Eye (tissue), 1 donor: ENCODE measurements around the gene RBM20.
A peak's percentile ranks its signal among the peaks of the same experiment; 100 is the strongest.
"Not testable (repeated sequence)": the region's sequence is repeated elsewhere in the genome, so short reads cannot be mapped to it uniquely, and the experiment has no call there.

Source experiments
- DNase-seq: peaks from one replicate; pipeline ENCODE4 v3.0.0-alpha.2; 2015

Gene RBM20

DNA sequence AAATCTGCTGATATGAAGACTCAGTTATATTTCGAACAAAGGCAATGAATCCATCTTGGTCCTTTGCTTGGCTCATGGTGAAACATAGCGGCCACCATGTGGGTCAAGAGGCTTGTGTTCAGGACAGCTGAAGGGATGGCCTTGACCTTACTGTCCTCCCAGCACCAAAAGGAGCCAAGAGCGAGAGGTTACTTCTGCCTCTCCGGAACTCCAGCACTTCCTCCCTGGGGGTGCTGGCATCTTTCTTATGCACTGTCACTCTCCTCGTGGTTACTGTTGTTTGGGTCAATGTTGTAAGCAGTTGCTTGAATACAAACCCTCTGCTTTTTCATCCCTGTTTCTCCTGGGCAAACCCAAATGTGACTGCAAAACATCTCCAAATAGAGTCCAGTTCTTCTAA lies 100.6 kb downstream of the RBM20 start:
- no peak for DNase-seq

DNA sequence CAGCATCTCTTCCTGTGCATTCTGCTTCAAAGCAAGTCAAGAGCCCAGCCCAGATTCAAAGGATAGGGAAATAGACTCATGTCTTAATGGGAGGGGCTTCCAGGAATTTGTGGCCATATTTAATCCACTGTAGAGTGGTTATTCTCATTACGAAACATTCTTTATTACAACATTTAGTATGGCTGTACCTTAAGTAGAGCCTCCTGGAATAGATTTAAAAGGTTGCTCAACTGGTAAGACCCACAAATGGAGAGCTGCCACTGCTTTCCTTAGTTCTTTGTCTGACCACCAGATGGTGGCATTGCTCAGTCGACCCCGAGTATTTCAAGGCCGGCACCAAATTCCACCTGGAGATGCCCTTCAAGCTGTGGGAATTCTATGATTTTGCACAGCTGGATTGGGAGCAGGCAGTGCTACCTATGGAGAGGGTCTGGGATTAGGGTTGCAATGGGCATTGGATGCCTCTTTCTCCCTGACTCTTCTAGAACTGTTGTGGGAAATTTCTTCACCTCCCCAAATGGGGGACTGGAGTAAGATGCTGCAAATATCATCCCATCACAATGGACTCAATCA lies 102.2 kb downstream of the RBM20 start:
- peak; percentile 89 for DNase-seq

DNA sequence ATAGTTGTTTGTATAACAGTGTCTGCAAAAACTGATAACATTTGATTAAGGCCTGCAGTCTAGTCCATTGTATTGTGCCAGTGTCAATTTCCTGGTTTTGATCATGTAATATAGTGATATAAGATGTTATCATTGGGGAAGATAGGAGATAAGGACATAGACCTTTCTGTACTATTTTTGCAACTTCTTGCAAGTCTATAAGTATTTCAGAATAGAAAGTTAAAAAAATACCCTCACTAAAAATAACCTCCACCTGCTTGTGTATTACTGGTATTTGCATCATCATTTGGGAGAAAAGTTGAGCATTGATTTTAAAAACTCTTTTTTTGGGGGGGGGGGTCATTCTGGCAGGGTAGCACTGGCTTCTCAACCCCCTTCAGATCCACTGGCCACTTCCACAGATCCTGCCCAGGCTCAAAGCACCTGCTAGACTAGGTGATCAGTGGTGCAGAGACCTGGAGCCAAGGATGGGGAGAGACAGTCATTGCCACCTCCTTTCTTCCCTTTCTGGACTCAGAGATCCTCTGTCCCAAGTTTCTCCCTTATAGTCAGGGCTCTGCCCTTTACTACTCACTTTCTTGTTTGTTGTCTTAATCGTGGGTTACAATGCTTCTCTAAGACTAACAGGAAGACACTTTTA lies 103.0 kb downstream of the RBM20 start:
- no peak for DNase-seq

DNA sequence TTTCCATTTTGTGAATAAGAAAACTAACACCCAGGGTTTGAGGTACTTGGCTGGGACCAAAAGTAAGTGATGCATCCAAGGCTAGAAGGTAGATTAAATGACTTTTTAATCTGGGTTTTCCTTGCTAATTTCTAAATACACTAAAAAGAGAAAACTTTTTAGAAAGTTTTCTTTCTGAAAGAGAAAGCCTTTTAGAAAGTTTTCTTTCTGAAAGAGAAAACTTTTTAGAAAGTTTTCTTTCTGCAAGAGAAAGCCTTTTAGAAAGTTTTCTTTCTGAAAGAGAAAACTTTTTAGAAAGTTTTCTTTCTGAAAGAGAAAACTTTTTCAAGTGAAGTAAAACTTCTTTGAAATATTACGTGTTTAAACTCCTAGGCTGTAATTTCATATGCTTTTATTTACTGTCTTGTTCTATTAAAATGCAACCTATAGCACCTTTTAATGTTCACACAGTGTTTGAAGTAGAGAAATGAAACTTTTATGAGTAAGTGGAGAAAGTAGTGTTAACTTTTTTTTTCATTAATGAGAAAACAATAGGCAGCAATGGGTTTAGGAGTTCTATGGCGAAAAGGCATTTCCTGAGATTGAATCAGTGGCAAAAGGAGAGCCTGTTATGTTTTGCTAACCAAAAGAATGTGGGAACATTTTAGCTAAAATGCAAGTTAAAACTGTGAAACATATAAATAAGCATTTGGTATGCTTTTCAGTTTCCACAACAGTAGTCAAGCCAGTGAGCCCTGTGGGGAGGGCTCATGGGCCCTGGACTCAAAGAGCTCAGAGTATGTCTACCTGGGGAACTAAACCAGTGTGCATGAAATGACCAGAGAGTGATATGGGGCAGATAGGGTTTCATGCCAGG lies 103.7 kb downstream of the RBM20 start:
- DNase-seq, result no peak

DNA sequence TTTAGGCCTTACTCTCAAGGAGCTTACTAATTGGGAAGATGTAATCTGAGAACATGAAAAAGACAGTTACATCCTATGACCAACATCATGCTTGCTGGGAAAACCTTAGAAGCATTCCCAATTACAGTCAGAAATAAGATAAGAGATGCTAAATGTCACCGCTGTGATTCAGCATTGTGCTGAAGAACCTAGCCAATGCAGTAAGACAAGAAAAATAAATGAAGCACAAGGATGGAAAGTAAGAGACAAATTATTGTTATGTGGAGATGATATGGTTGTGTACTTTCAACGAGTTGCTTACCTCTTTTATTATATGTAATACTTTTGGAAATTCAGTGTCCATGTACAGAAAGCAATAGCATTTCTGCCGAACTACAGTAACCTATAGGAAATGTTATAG lies 104.8 kb downstream of the RBM20 start:
- no peak for DNase-seq

DNA sequence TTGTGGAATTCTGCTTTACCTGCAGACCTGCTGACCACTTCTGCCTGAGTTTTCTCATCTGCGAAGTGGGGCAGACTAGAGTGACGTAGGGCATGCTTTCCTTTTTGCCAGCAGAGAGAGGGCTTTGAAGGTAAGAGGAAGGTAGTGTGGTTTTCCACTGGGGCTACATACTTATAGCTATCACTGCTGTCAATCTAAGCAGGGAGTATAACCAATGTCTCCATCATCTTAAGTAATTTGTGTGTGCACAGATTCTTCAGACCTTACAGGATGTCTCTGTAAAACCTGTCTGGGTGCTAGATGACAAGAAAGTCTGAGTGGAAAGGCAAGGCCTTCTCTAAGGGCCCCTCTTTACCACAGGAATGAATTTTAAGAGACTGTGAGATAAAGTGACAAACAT lies 106.8 kb downstream of the RBM20 start:
- no peak for DNase-seq

DNA sequence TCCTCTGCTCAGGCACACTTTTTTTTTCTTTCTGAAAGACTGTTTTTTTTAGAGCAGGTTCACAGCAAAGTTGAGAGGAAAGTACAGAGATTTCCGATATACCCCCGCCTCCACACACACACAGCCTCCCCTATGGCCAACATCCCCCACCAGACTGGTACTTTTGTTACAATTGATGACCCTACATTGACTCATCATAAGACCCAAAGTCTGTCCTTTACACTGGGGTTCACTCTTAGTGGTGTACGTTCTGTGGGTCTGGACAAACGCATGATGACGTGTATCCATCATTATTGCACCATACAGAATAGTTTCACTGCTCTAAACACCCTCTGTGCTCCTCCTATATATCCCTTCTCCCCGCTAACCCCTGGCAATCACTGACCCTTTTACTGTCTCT lies 107.7 kb downstream of the RBM20 start:
- DNase-seq, result no peak

DNA sequence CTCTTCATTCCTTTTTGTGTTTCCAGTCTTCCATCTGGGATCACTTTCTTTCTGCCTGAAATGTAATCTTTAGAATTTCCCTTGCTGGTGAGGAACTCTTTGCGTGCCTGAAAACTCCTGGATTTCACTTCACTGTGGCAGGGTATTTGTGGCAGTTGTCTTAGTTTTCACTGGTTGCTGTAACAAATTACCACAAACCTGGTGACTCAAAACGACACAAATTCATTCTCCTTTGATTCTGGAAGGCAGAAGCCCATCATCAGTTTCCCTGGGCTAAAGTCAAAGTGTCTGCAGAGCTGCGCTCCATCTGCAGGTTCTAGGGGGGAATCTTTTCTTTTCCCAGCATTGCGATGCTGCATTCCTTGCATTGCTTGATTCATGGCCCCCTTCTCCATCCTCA lies 109.3 kb downstream of the RBM20 start:
- no peak for DNase-seq

DNA sequence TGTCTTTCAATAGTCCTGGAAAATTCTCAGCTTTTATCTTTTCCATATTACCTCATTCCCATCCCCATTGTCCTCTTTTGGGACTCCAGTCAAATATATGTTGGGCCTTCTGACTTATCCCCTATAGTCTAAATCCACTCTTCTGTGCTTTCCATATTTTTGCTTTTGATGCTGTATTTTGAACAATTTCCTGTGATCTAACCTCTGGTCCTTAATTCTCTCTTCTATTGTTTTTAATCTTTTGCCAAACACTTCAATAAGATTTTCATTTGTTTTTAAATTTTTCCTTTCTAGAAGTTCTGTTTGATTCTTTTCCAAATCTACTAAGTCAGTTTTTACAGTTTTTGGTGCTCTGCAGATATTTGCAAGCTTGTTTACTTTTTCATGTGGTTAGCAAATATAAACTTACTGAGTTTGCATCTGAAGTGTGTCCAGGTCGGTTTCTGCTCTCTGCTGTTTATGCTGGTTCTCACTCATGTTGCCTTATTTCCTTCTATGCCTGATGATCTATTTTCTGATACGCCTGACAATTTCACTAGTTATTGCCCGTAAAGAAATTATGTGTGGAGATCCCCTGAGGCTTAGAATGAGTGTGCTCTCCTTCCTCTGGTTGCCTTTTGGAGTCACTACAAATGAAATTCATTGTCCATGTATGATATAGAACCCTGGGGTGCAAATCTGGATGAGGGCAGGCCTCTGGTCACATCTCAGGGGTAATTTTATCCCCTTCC lies 110.4 kb downstream of the RBM20 start:
- no peak for DNase-seq

DNA sequence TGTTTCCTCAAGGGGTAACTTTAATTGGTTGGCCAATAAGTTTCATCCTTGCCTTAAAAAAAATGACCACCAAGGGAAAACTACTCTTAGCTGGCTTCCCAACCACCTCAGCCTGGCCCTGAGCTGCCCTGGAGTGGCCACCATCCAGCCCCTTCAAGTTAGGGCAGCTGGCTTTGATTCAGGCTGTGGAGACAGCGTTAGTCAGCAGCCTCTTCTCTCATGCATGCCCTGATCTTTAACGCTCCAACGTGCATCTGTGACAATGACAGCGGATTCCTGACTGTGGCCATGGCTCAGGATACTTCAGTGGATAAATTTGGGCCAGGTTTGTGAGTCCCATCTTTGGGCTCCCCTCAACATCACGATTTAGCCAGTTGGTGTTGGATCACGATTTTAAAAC lies 111.6 kb downstream of the RBM20 start:
- peak; percentile 42 for DNase-seq

DNA sequence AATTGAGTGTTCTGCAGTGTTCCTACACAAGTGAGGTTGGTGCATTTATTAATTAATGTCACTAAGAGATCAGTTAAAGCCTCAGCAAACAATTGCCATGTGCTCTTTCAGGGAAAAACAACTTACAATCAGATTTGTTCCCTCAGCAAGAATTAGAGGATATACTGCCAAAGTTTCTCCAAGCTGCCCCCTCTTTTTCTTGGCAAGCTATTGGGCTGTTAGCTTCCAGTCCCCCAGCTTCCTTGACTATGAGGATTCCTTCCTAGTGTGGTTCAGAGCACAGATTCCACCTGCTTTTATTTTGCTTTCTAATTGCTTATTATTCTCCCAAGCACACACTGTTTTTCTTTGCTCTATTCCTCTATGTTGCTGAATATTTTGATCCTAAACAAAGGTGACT lies 112.7 kb downstream of the RBM20 start:
- DNase-seq, result no peak

DNA sequence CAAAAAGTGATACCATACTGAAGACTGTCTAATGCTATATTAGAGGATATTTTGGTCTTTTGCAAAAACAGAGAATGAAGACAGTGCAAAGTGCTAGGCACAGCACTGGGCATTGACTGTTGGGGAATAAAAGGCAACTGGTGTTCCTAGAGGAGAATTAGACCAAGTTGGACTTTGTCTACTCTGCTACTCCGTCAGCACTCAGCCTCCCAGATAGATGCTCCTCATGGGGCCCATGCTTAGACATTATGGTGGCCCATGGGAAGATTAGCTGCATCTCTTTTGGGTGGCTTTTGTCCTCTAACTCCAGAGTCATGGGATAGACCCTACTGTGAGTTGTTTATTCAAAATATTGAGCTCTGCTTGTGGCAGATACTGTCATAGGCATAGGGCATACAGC lies 113.5 kb downstream of the RBM20 start:
- no peak for DNase-seq

DNA sequence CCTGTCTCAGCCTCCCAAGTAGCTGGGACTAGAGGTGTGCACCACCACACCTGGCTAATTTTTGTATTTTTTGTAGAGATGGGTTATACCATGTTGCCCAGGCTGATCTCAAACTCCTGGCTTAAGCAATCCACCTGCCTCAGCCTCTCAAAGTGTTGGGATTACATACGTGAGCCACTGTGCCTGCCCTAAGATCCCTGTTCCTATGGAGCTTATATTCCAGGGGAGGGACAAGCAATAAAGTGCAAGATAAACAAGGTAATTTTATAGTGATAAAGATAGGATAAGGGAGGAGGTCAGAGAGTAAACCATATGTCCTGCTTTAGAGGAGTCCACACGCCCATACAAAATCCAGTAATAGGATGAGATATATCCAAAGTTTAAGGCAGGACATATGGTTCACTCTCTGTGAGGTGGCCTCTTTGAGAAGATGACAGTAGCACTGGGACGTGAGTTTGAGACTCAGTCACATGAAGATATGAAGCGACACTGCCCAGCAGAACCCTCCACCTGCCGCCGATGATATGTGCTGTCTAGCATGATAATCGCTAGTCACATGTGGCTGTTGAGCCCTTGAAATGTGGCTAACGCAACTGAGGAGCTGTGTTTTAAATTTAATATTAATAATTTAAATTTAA lies 114.1 kb downstream of the RBM20 start:
- DNase-seq, result no peak

DNA sequence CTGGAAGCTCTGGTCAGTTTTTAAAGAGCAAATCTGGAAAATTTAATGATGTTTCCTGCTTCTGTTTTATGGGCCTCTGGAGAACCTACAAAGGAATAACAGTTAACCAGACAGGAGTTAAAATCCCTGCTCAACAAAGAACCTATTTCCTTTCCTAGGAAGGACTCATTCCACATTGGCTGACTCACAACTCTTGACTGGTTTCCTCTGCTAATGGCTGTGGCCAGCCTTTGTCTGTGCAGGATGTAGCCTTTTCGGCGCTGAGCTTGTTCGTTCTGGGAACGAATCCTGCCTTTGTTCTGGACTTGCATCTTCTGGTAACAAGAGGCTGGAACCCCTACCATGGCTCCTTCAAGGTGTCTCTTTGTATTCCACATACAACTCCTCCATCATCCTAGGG lies 114.8 kb downstream of the RBM20 start:
- no peak for DNase-seq

DNA sequence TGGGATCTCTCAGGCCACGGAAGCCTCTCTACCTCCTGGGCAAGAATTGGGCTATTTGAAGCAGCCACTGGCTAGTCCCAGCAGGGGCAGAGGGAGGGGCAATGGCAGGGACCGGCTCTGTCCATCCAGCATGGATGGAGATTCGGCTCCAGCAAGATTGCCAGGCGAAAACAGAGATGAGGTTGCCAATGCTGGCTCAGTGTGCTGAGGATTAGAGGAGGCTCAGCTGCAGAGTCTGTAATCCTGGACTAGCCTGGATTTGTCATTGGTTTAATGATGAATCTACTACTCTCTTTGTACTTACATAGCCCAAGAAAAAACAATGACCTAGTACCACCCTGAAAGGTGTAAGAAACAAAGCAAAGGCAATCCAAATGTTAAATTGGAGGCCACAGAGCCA lies 115.4 kb downstream of the RBM20 start:
- no peak for DNase-seq

DNA sequence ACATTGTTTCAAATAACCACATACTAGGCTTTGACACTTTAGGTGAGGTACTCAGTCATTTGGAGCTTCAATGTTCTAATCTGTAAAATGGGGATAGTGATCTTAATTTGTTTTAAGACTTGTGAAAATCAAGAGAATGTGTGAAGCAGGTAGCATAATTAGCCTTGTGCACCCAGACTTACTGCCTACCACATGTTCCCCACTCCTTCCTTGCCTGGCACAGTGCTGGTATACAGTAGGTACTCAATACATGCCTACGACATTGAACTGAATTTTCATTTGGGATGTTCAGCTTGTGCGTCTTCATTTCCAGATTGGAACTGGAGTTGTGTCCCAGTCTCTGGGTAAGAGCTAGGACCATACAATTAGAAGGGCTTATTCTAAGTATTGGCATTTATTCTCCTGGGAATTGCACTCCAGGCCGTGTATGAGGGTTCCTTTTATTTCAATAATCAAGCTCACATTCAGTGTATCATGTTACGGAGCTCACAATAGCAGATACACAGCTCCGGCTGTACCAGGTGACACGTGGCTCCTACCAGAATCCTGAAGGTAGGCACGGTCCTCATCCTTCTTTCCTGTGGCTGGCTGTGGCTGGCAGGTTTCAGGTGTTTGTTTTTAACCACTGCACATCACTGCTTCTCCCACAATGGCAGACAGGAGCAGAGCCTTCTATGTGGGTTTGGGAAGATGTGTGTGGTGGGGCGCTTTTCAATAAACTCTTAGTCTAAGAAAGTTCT lies 118.1 kb downstream of the RBM20 start:
- DNase-seq, result no peak

DNA sequence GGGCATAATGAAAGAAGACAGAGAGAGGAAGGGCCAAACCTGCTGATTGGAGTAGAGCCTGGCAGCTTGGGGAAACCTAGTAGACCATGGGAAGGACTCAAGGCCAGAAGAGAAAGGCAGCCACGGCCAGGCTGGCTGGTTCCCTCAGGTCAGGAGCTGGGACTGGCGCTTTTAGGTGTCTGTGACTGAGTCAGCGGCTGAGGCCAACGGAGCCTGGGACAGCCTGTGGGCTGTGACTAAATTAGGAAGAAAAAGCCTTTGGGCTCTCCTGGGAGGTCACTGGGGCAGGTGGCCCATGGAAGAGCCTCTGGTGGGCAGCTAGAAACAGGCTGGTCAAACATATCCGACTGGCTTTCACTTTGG lies 118.7 kb downstream of the RBM20 start:
- DNase-seq, result no peak

DNA sequence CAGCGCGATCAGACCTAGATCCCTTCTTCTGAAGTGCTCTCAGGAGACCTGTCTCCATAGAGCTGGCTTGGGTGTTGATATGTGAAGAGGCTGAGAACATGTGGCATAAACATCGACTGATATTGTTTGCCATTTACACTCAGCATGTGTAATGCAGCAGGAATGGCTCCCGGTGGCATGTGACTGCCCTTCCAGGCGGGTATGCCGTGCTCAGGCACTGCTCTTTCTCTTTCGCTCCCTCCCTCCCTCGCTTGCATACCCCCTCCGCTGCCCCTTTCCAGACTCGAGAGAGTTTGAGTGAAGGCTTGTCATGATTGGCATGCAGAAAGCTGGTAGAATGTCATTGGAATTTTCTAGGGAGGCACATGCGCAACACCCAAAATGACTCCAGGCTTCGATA lies 120.2 kb downstream of the RBM20 start:
- DNase-seq, result no peak

DNA sequence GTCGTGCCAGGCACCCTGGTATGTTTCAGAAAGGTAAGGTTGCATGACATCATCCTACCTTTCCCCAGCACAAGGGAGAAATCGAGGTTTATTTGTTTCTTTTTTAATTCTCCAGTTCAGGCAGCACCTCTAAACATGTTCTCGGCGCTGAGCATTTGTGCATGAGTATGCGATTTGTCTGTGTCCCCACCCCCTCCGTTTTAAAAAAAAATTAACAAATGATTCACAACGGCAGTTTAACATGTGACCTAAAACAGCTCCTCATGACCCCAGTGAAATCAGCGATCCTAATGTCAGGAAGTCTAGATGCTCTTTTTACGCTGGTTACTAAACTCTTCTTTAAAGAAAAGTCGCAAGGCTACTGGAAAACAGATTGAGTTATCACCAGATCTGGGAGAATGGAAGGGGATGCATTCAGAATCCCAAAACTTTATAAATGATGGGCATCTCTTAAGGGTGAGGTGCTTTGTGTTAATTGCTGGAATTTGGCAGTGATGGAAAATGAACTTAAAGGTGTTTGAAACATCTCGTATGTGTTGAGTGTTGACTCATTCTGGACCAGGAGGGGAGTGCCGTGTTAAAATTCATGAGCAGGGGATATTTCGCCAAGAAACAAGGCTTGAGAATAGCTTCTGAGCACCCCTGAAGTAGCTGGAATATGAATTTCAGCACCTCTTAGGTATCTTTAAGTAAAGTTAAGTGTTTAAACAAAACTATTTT lies 120.8 kb downstream of the RBM20 start:
- no peak for DNase-seq

DNA sequence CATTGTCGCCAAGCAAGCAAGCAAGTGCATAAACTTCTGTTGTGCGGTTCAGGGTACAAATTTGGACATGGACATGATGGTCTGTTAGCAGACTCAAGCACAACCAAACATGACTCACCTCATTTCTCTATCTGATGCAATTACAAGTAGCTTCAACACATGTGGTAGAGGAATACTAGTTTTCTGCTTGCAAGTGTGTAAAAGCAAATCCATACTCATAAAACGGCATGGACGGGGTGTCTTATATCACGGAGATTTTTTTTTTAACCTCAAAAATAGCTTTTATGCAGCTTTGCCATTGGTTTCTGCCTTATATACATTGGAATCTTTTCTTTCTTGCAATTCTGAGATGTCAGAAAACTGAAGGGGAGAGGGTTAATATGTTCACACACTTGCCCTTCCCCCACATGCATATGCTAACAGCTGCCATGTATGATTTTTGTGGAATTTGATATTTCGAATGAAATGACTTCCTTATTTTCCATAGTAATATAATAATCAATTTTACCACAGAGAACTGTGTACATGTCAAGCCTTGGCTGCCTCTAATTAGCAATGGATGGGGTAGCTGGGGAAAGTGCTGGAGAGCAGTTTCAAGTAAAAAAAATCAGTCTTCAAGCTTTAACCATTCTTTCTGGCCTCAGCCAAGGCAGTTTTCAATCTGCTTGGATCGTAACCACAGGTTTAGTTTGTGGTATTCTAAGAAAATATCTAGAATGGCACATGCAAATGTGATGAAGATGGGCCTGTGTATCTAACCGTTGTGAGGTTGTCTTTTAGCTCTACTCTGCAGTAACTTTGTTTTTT lies 121.6 kb downstream of the RBM20 start:
- DNase-seq, result peak; percentile 29

DNA sequence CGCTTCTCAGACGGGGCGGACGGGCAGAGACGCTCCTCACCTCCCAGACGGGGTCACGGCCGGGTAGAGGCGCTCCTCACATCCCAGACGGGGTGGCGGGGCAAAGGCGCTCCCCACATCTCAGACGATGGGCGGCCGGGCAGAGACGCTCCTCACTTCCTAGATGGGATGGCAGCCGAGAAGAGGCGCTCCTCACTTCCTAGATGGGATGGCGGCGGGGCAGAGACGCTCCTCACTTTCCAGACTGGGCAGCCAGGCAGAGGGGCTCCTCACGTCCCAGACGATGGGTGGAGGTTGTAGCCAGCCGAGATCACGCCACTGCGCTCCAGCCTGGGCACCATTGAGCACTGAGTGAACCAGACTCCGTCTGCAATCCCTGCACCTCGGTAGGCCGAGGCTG lies 123.5 kb downstream of the RBM20 start:
- DNase-seq, result not testable (repeated sequence)
